BLaER1 treated with 17β-estradiol and CSF1 and Interleukin-3, amounts not matched to agents 10 nM and 100 nM (cell line): ENCODE data around the gene PROC.
"Not testable (repeated sequence)": the region's sequence is repeated elsewhere in the genome, so short reads cannot be mapped to it uniquely, and the experiment has no call there.

Experiments
- H3K27ac ChIP-seq, 11 experiments: shearing (Covaris generic); formaldehyde crosslinking; 2 replicates each; pipeline ENCODE4 v1.8.1; 2022
- H3K27me3 ChIP-seq, 11 experiments: shearing (Covaris generic); formaldehyde crosslinking; 2 replicates each; pipeline ENCODE4 v1.8.1; 2022
- H3K36me3 ChIP-seq, 11 experiments: shearing (Covaris generic); formaldehyde crosslinking; 2 replicates each; pipeline ENCODE4 v1.8.1; 2022
- H3K4me1 ChIP-seq, 10 experiments: shearing (Covaris generic); formaldehyde crosslinking; 2 replicates each; pipeline ENCODE4 v1.8.1; 2022
- H3K4me2 ChIP-seq, 11 experiments: shearing (Covaris generic); formaldehyde crosslinking; 2 replicates each; pipeline ENCODE4 v1.8.1; 2022
- H3K4me3 ChIP-seq, 10 experiments: shearing (Covaris generic); formaldehyde crosslinking; 2 replicates each; pipeline ENCODE4 v1.8.1; 2022
- H3K9ac ChIP-seq, 11 experiments: shearing (Covaris generic); formaldehyde crosslinking; 2 replicates each; pipeline ENCODE4 v1.8.1; 2022
- H3K9me3 ChIP-seq, 11 experiments: shearing (Covaris generic); formaldehyde crosslinking; replicated peaks in 1 of 11; 2 replicates each; pipeline ENCODE4 v1.8.1; 2022
- H4K20me1 ChIP-seq, 11 experiments: shearing (Covaris generic); formaldehyde crosslinking; 2 replicates each; pipeline ENCODE4 v1.8.1; 2022
- Cebpa-rat ChIP-seq, 11 experiments: shearing (Covaris generic); IDR thresholded peaks; 2 replicates each; pipeline ENCODE4 v1.8.1; 2022

The PROC gene

GRCh38 chr2:127431408-127432023 lies 13.3 kb downstream of the PROC start:
- no peak for TF ChIP-seq Cebpa-rat (IDR thresholded peaks at IDR 0.05)
- Histone ChIP-seq H3K27ac (no peak overlapping the region), H3K36me3 (no peaks in the 10 kb centered on the region; a peak in 1 of 22 replicates), H3K9me3 (no peaks in the 10 kb centered on the region), H3K27me3 (no peaks in the 10 kb centered on the region), H3K4me3 (no peak overlapping the region), H3K4me1 (no peaks in the 10 kb centered on the region), H4K20me1 (no peaks in the 10 kb centered on the region), H3K9ac (no peak overlapping the region), H3K4me2 (no peak overlapping the region)

DNA sequence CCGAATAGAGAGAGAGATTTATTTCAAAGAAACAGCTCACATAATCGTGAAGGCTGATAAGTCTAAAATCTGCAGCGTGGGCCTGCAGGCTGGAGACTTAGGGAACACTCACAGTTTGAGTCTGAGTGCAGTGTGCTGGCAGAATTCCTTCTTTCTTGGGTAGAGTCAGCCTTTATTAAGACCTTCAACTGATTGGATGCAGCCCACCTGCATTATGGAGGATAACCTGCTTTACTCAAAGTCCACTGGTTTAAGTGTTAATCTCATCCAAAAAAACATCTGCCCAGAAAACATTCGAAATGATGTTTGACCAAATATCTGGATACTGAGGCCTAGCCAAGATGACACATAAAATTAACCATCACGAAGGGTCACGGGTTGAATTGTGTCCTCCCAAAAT lies 16.3 kb downstream of the PROC start:
- Histone ChIP-seq H3K27ac (no peak overlapping the region), H3K9me3 (peaks cover 0 to 4% (median 1%) of the 10 kb centered on the region in 11 experiments; a peak in 7 of 22 replicates), H3K4me1 (peaks cover 0 to 4% (median 0%) of the 10 kb centered on the region in 10 experiments; a peak in 1 of 20 replicates), H3K4me2 (no peak overlapping the region), H3K36me3 (no peaks in the 10 kb centered on the region; a peak in 1 of 22 replicates), H3K4me3 (no peak overlapping the region), H3K9ac (no peak overlapping the region), H3K27me3 (no peaks in the 10 kb centered on the region), H4K20me1 (no peaks in the 10 kb centered on the region)
- no peak for TF ChIP-seq Cebpa-rat (IDR thresholded peaks at IDR 0.05)

DNA sequence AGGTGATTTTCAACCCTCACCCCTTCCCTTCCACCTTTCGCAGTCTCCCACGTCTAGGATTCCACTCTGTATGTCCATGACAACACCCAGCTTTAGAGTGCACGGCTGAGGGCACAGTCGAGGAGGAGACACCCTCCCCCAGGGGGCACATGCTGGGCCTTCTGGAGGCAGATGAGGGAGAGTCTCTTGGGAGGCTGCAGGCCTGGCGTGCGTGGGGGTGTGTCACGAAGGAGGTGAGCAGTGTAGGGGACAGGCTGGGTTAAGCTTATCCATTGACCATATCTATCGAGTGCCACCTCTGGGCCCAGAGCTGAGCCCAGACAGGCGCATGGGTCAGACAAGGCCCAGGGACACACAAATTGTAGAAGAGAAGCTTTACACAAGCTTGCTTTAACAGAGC lies 18.8 kb downstream of the PROC start:
- no peak for TF ChIP-seq Cebpa-rat (IDR thresholded peaks at IDR 0.05)
- Histone ChIP-seq H3K4me2 (peak overlapping the region in 1 of 11 experiments; percentile 2; a peak in 1 of 22 replicates), H3K27me3 (no peaks in the 10 kb centered on the region), H3K36me3 (no peaks in the 10 kb centered on the region; a peak in 1 of 22 replicates), H3K27ac (no peak overlapping the region), H3K9ac (no peak overlapping the region), H3K4me1 (peaks cover 0 to 4% (median 0%) of the 10 kb centered on the region in 10 experiments; a peak in 1 of 20 replicates), H3K9me3 (peaks cover 12 to 26% (median 21%) of the 10 kb centered on the region in 11 experiments; a peak in 20 of 22 replicates), H3K4me3 (no peak overlapping the region), H4K20me1 (no peaks in the 10 kb centered on the region)

- no peaks in the 10 kb centered on the region for H3K27me3 ChIP-seq
- H3K4me2 ChIP-seq = no peak overlapping the region
- peaks cover 12 to 26% (median 21%) of the 10 kb centered on the region in 11 experiments; a peak in 20 of 22 replicates for H3K9me3 ChIP-seq
- H3K4me1 ChIP-seq = peaks cover 0 to 4% (median 0%) of the 10 kb centered on the region in 10 experiments; a peak in 1 of 20 replicates
- TF ChIP-seq Cebpa-rat (IDR thresholded peaks at IDR 0.05) = no peak
- H3K36me3 ChIP-seq = no peaks in the 10 kb centered on the region; a peak in 1 of 22 replicates
- H3K4me3 ChIP-seq = no peak overlapping the region
- no peak overlapping the region for H3K27ac ChIP-seq
- H4K20me1 ChIP-seq = no peaks in the 10 kb centered on the region
- H3K9ac ChIP-seq = no peak overlapping the region
Observed at GRCh38 chr2:127437781-127438726, 19.8 kb downstream of the PROC start.

GRCh38 chr2:127439343-127439742 lies 21.1 kb downstream of the PROC start:
- Histone ChIP-seq H3K4me2 (no peak overlapping the region), H3K27ac (no peak overlapping the region), H3K36me3 (no peaks in the 10 kb centered on the region; a peak in 1 of 22 replicates), H4K20me1 (no peaks in the 10 kb centered on the region), H3K4me1 (peaks cover 0 to 4% (median 0%) of the 10 kb centered on the region in 10 experiments; a peak in 1 of 20 replicates), H3K4me3 (no peak overlapping the region), H3K27me3 (no peaks in the 10 kb centered on the region), H3K9ac (no peak overlapping the region), H3K9me3 (peaks cover 12 to 29% (median 25%) of the 10 kb centered on the region in 11 experiments; a peak in 21 of 22 replicates)
- no peak for TF ChIP-seq Cebpa-rat (IDR thresholded peaks at IDR 0.05)

GRCh38 chr2:127448526-127448925 lies 30.3 kb downstream of the PROC start:
- Histone ChIP-seq H3K27ac (no peak overlapping the region), H3K27me3 (no peaks in the 10 kb centered on the region), H4K20me1 (no peaks in the 10 kb centered on the region), H3K4me3 (no peak overlapping the region), H3K36me3 (peaks cover 0 to 11% (median 0%) of the 10 kb centered on the region in 11 experiments; a peak in 2 of 22 replicates), H3K9ac (no peak overlapping the region), H3K4me2 (no peak overlapping the region), H3K9me3 (peaks cover 0 to 25% (median 11%) of the 10 kb centered on the region in 11 experiments; a peak in 18 of 22 replicates), H3K4me1 (peaks cover 0 to 11% (median 0%) of the 10 kb centered on the region in 10 experiments; a peak in 3 of 20 replicates)
- TF ChIP-seq Cebpa-rat (IDR thresholded peaks at IDR 0.05) = no peak

GRCh38 chr2:127449414-127449813 lies 31.2 kb downstream of the PROC start:
- no peak overlapping the region for H3K27ac ChIP-seq
- H3K9me3 ChIP-seq = peaks cover 0 to 18% (median 9%) of the 10 kb centered on the region in 11 experiments; a peak in 18 of 22 replicates
- H3K9ac ChIP-seq = no peak overlapping the region
- H3K27me3 ChIP-seq = no peaks in the 10 kb centered on the region
- TF ChIP-seq Cebpa-rat (IDR thresholded peaks at IDR 0.05) = no peak
- H3K4me3 ChIP-seq = no peak overlapping the region
- no peaks in the 10 kb centered on the region for H4K20me1 ChIP-seq
- no peak overlapping the region for H3K4me2 ChIP-seq
- peaks cover 0 to 11% (median 0%) of the 10 kb centered on the region in 10 experiments; a peak in 3 of 20 replicates for H3K4me1 ChIP-seq
- H3K36me3 ChIP-seq = peaks cover 0 to 15% (median 0%) of the 10 kb centered on the region in 11 experiments; a peak in 3 of 22 replicates

GRCh38 chr2:127449898-127450297 lies 31.7 kb downstream of the PROC start:
- Histone ChIP-seq H3K9ac (no peak overlapping the region), H3K4me1 (peaks cover 0 to 11% (median 0%) of the 10 kb centered on the region in 10 experiments; a peak in 3 of 20 replicates), H3K4me3 (no peak overlapping the region), H3K9me3 (peaks cover 0 to 13% (median 4%) of the 10 kb centered on the region in 11 experiments; a peak in 17 of 22 replicates), H3K27me3 (no peaks in the 10 kb centered on the region), H3K27ac (no peak overlapping the region), H3K4me2 (no peak overlapping the region), H3K36me3 (peaks cover 0 to 15% (median 0%) of the 10 kb centered on the region in 11 experiments; a peak in 3 of 22 replicates), H4K20me1 (no peaks in the 10 kb centered on the region)
- TF ChIP-seq Cebpa-rat (IDR thresholded peaks at IDR 0.05) = no peak

GRCh38 chr2:127451981-127452380 lies 33.8 kb downstream of the PROC start:
- Histone ChIP-seq H3K9me3 (no peaks in the 10 kb centered on the region), H3K27me3 (no peaks in the 10 kb centered on the region), H4K20me1 (no peaks in the 10 kb centered on the region), H3K4me2 (no peak overlapping the region), H3K9ac (no peak overlapping the region), H3K27ac (no peak overlapping the region), H3K4me1 (peaks cover 0 to 11% (median 0%) of the 10 kb centered on the region in 10 experiments; a peak in 3 of 20 replicates), H3K4me3 (no peak overlapping the region), H3K36me3 (peaks cover 0 to 18% (median 8%) of the 10 kb centered on the region in 11 experiments; a peak in 11 of 22 replicates)
- TF ChIP-seq Cebpa-rat (IDR thresholded peaks at IDR 0.05) = no peak

GRCh38 chr2:127452423-127452822 lies 34.2 kb downstream of the PROC start:
- not testable (repeated sequence) for H3K4me2 ChIP-seq, H3K27ac ChIP-seq, H3K9me3 ChIP-seq, H3K4me3 ChIP-seq, H3K9ac ChIP-seq, H3K27me3 ChIP-seq, H4K20me1 ChIP-seq
- Histone ChIP-seq H3K36me3 (peaks cover 0 to 20% (median 10%) of the 10 kb centered on the region in 11 experiments; a peak in 11 of 22 replicates), H3K4me1 (peaks cover 0 to 11% (median 0%) of the 10 kb centered on the region in 10 experiments; a peak in 3 of 20 replicates)
